H1 (cell line): ENCODE data around the gene CPPED1. TPM values are rescaled to one million over a fixed set of nuclear protein-coding genes. Genes with fewer than 3 reads are reported as not detected.

Experiments used
- CTCF ChIA-PET: fragments of 300-600 bp; sonication (Branson Sonifier 250); formaldehyde crosslinking; loops from one replicate; lab custom pipeline; 2021; ENCODE audit not compliant: partially characterized antibody; lab: Charles Lee
- POLR2A ChIA-PET: fragments of 300-600 bp; sonication (Branson Sonifier 250); formaldehyde crosslinking; loops from one replicate; lab custom pipeline; 2021; ENCODE audit warnings: inconsistent platforms; ENCODE audit not compliant: partially characterized antibody; lab: Charles Lee
- DNase-seq, 2 experiments: peaks; one replicate each; pipeline versions ENCODE4 v3.0.0 to v3.0.0-alpha.2; 2010 to 2022; ENCODE audit warnings: low spot score in 2 of 2, low read depth in 1 of 2, mixed read lengths in 1 of 2
- FAIRE-seq: peaks from 2 replicates; lab custom pipeline; 2011; peaks lifted over from hg19 to GRCh38; lab: Jason Lieb, UNC
- H2AFZ ChIP-seq: 2 replicates; pipeline ENCODE4 v1.8.1; 2012; ENCODE audit warnings: low read length, inconsistent platforms
- H2AK5ac ChIP-seq: 2 replicates; pipeline ENCODE4 v1.6.1; 2013; ENCODE audit warnings: low read depth, low read length
- H2BK120ac ChIP-seq: replicated peaks from 2 replicates; pipeline ENCODE3; 2013; ENCODE audit warnings: low read depth, low read length, inconsistent platforms
- H2BK12ac ChIP-seq: 2 replicates; pipeline ENCODE4 v1.6.1; 2013; ENCODE audit warnings: low read depth, low read length
- H2BK15ac ChIP-seq: 2 replicates; pipeline ENCODE4 v1.6.1; 2013; ENCODE audit warnings: low read length
- H2BK20ac ChIP-seq: 2 replicates; pipeline ENCODE4 v1.6.1; 2013; ENCODE audit warnings: low read length
- H2BK5ac ChIP-seq: 2 replicates; pipeline ENCODE4 v1.6.1; 2013; ENCODE audit warnings: low read depth, low read length
- H3K14ac ChIP-seq: 2 replicates; pipeline ENCODE4 v1.6.1; 2013; ENCODE audit warnings: inconsistent platforms; ENCODE audit not compliant: insufficient read length
- H3K18ac ChIP-seq: 2 replicates; pipeline ENCODE4 v1.6.1; 2013; ENCODE audit warnings: low read length; ENCODE audit errors: extremely low read depth
- H3K23ac ChIP-seq: 2 replicates; pipeline ENCODE4 v1.6.1; 2013; ENCODE audit warnings: inconsistent platforms; ENCODE audit not compliant: insufficient read length
- H3K23me2 ChIP-seq: 2 replicates; pipeline ENCODE4 v1.6.1; 2013; ENCODE audit warnings: low read depth, low read length
- H3K27ac ChIP-seq: 2 replicates; pipeline ENCODE4 v1.6.1; 2011; ENCODE audit warnings: low read depth, low read length, inconsistent platforms
- H3K27me3 ChIP-seq, 4 experiments: replicated peaks in 1 of 4; 1 replicate in 1 of 4; 2 replicates in 3 of 4; pipeline versions ENCODE4 v1.6.1 to v1.8.1; 2011 to 2013; ENCODE audit warnings: low read length in 3 of 4, mild to moderate bottlenecking in 3 of 4, inconsistent platforms in 2 of 4, mixed read lengths in 2 of 4, moderate library complexity in 1 of 4; ENCODE audit not compliant: control insufficient read depth in 3 of 4, insufficient read depth in 3 of 4; ENCODE audit errors: extremely low read depth in 1 of 4
- H3K36me3 ChIP-seq, 4 experiments: 2 replicates each; pipeline versions ENCODE4 v1.6.1 to v1.8.1; 2011 to 2013; ENCODE audit warnings: mild to moderate bottlenecking in 4 of 4, low read length in 3 of 4, moderate library complexity in 2 of 4, control low read depth in 1 of 4, inconsistent platforms in 1 of 4; ENCODE audit not compliant: insufficient read depth in 4 of 4, control insufficient read depth in 2 of 4
- H3K4ac ChIP-seq: replicated peaks from 2 replicates; pipeline ENCODE3; 2013; ENCODE audit warnings: low read length, low read depth, mixed read lengths, inconsistent platforms; ENCODE audit not compliant: insufficient read length
- H3K4me1 ChIP-seq, 4 experiments: replicated peaks in 1 of 4; 1 replicate in 1 of 4; 2 replicates in 3 of 4; pipeline versions ENCODE4 v1.6.1 to v1.8.1; 2011 to 2013; ENCODE audit warnings: low read length in 3 of 4, inconsistent platforms in 2 of 4, mixed read lengths in 1 of 4; ENCODE audit not compliant: insufficient read depth in 4 of 4, control insufficient read depth in 3 of 4
- H3K4me2 ChIP-seq, 2 experiments: 2 replicates each; pipeline versions ENCODE4 v1.6.1 to v1.8.1; 2011 to 2013; ENCODE audit warnings: low read depth in 2 of 2, low read length in 2 of 2, control low read depth in 1 of 2, inconsistent platforms in 1 of 2, mild to moderate bottlenecking in 1 of 2; ENCODE audit not compliant: insufficient read depth in 1 of 2
- H3K4me3 ChIP-seq, 4 experiments: fragments of 200-600, 300-600 bp in 1 of 4; sonication (generic), shearing (Covaris generic), sonication (Bioruptor Twin) in 1 of 4; 2 replicates each; pipeline versions ENCODE4 v1.5.1 to v1.8.1; 2011 to 2016; ENCODE audit warnings: low read length in 4 of 4, low read depth in 3 of 4, control low read depth in 2 of 4, inconsistent platforms in 2 of 4, mild to moderate bottlenecking in 2 of 4, mixed read lengths in 1 of 4, moderate library complexity in 1 of 4; ENCODE audit not compliant: insufficient read depth in 2 of 4; ENCODE audit errors: extremely low read depth in 1 of 4
- H3K56ac ChIP-seq: replicated peaks from 2 replicates; pipeline ENCODE3; 2013; ENCODE audit warnings: low read depth, mild to moderate bottlenecking, mixed read lengths, low read length, inconsistent platforms; ENCODE audit not compliant: insufficient read length
- H3K79me1 ChIP-seq: 2 replicates; pipeline ENCODE4 v1.6.1; 2013; ENCODE audit warnings: low read depth, low read length, control low read depth
- H3K79me2 ChIP-seq, 2 experiments: 2 replicates each; pipeline versions ENCODE4 v1.6.1 to v1.8.1; 2012 to 2013; ENCODE audit warnings: low read length in 2 of 2, mild to moderate bottlenecking in 2 of 2, inconsistent platforms in 1 of 2; ENCODE audit not compliant: insufficient read depth in 2 of 2, control insufficient read depth in 1 of 2
- H3K9ac ChIP-seq, 4 experiments: replicated peaks in 1 of 4; 1 replicate in 1 of 4; 2 replicates in 3 of 4; pipeline versions ENCODE4 v1.6.1 to v1.8.1; 2011 to 2013; ENCODE audit warnings: low read depth in 3 of 4, low read length in 3 of 4, control low read depth in 2 of 4, mild to moderate bottlenecking in 2 of 4, moderate library complexity in 2 of 4, inconsistent platforms in 1 of 4; ENCODE audit errors: extremely low read depth in 1 of 4
- H3K9me3 ChIP-seq, 2 experiments: 2 replicates each; pipeline versions ENCODE4 v1.6.1 to v1.8.1; 2012 to 2013; ENCODE audit warnings: mild to moderate bottlenecking in 2 of 2, moderate library complexity in 2 of 2, control low read depth in 1 of 2, inconsistent platforms in 1 of 2, low read depth in 1 of 2, low read length in 1 of 2, mixed read lengths in 1 of 2; ENCODE audit not compliant: insufficient read depth in 2 of 2
- H4K20me1 ChIP-seq, 2 experiments: replicated peaks in 1 of 2; 2 replicates each; pipeline versions ENCODE3 to v1.8.1; 2011 to 2013; ENCODE audit warnings: inconsistent platforms in 2 of 2, low read length in 2 of 2, mild to moderate bottlenecking in 1 of 2; ENCODE audit not compliant: insufficient read depth in 2 of 2, control insufficient read depth in 1 of 2
- H4K5ac ChIP-seq: 2 replicates; pipeline ENCODE4 v1.6.1; 2013; ENCODE audit warnings: low read length, low read depth, mixed read lengths, inconsistent platforms; ENCODE audit not compliant: insufficient read length
- H4K8ac ChIP-seq: 2 replicates; pipeline ENCODE4 v1.8.0; 2013; ENCODE audit warnings: mild to moderate bottlenecking, moderate library complexity, low read length, inconsistent platforms; ENCODE audit not compliant: insufficient read depth; ENCODE audit errors: extremely low read depth
- H4K91ac ChIP-seq: replicated peaks from 2 replicates; pipeline ENCODE3; 2013; ENCODE audit warnings: low read length, mixed read lengths, inconsistent platforms; ENCODE audit not compliant: insufficient read length
- BACH1 ChIP-seq: IDR thresholded peaks from 2 replicates; pipeline ENCODE4 v1.6.1; 2012; ENCODE audit warnings: low read length, improper control_type of control experiment
- CBX5 ChIP-seq: fragments of 300-800, 300-1000 bp; sonication (generic); IDR thresholded peaks from 2 replicates; pipeline ENCODE4 v1.7.1; 2016; ENCODE audit warnings: antibody characterized with exemption, low read length, low read depth
- CHD2 ChIP-seq: IDR thresholded peaks from 2 replicates; pipeline ENCODE4 v1.6.1; 2012; ENCODE audit warnings: low read length, improper control_type of control experiment
- E2F6 ChIP-seq: IDR thresholded peaks from 2 replicates; pipeline ENCODE4 v1.6.1; 2012; ENCODE audit warnings: inconsistent platforms
- KDM5A ChIP-seq: fragments of 200-600 bp; IDR thresholded peaks from 2 replicates; pipeline ENCODE4 v1.7.1; 2012; ENCODE audit warnings: mild to moderate bottlenecking, low read length, inconsistent platforms, mixed read lengths
- WGBS, 2 experiments: shearing (Covaris generic) in 1 of 2; methylation state at CpG; one replicate each; pipeline versions ENCODE4 v1.1.6 to v1.1.7; 2013 to 2015; ENCODE audit warnings: low lambda C conversion rate in 2 of 2, mixed read lengths in 2 of 2, inconsistent platforms in 1 of 2, low coverage in 1 of 2, missing lambda C conversion rate in 1 of 2; ENCODE audit not compliant: insufficient replicate concordance in 2 of 2, insufficient coverage in 1 of 2, insufficient read length in 1 of 2; ENCODE audit errors: extremely low coverage in 1 of 2, missing lambda C conversion rate in 1 of 2; 5-methylcytosine and 5-hydroxymethylcytosine counted together
- polyA plus RNA-seq, 7 experiments: library from polyadenylated mRNA; depleted of rRNA in 3 of 7; stranded (reverse) in 5 of 7; unstranded in 2 of 7; fragments of >200 nt in 5 of 7; fragments of 200-250 nt in 2 of 7; gene quantifications; 1 replicate in 5 of 7; 2 replicates in 1 of 7; 4 replicates in 1 of 7; pipeline versions ENCODE4 v1.2.1 to v1.2.3, GENCODE V29; 2011 to 2013; ENCODE audit warnings: missing spikeins in 2 of 7, mixed read lengths in 2 of 7
- total RNA-seq: library from RNA; stranded (reverse); fragmentation: NEBNext Ultra II Directional; extraction: Animal tissue kit (Norgen Biotek cat#: 25700); gene quantifications from 2 replicates; pipeline ENCODE4 v1.2.1, GENCODE V29; 2021
- TF ChIP-seq, protein P1 (sequence below): IDR thresholded peaks from 2 replicates; pipeline ENCODE4 v1.6.1; 2011; ENCODE audit warnings: low read depth, mild to moderate bottlenecking, low read length; ENCODE audit not compliant: insufficient read depth
- TF ChIP-seq, protein P2 (sequence below): IDR thresholded peaks from 2 replicates; pipeline ENCODE4 v1.6.1; 2012; ENCODE audit warnings: low read length, inconsistent platforms

CPPED1 gene
- total and polyA plus RNA-seq, 2 of the 8 experiments (the other 6 are each of a cell fraction or from before 2014, with no cell fraction given): 3.5 to 11.2 TPM

GRCh38 chr16:12629271-12629670 lies 174.4 kb downstream of the CPPED1 start:
- no peaks in the 10 kb centered on the region for H3K79me2 ChIP-seq
- CTCF ChIA-PET: no interaction called here
- TF ChIP-seq, protein P1, sequence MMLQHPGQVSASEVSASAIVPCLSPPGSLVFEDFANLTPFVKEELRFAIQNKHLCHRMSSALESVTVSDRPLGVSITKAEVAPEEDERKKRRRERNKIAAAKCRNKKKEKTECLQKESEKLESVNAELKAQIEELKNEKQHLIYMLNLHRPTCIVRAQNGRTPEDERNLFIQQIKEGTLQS: no peak
- TF ChIP-seq, protein P2, sequence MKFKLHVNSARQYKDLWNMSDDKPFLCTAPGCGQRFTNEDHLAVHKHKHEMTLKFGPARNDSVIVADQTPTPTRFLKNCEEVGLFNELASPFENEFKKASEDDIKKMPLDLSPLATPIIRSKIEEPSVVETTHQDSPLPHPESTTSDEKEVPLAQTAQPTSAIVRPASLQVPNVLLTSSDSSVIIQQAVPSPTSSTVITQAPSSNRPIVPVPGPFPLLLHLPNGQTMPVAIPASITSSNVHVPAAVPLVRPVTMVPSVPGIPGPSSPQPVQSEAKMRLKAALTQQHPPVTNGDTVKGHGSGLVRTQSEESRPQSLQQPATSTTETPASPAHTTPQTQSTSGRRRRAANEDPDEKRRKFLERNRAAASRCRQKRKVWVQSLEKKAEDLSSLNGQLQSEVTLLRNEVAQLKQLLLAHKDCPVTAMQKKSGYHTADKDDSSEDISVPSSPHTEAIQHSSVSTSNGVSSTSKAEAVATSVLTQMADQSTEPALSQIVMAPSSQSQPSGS: no peak
- TF ChIP-seq CBX5 (no peak), BACH1 (no peak), KDM5A (no peak), CHD2 (no peak), E2F6 (no peak)

More at GRCh38 chr16:12629271-12629670, 174.4 kb downstream of the CPPED1 start:
- H4K8ac ChIP-seq: no peak overlapping the region
- no peak overlapping the region for H3K4ac ChIP-seq
- H3K27me3 ChIP-seq: no peaks in the 10 kb centered on the region
- no peak overlapping the region for H4K91ac ChIP-seq
- no peaks in the 10 kb centered on the region for H3K79me1 ChIP-seq
- H2BK20ac ChIP-seq: no peak overlapping the region
- H3K23me2 ChIP-seq: no peaks in the 10 kb centered on the region
- H3K14ac ChIP-seq: no peak overlapping the region
- WGBS, 2 experiments: 100% methylated on average over 8 of the region's 9 CpGs; no CpG with 5 or more reads in 1 of the 2 experiments
- H2AK5ac ChIP-seq: no peak overlapping the region
- H3K23ac ChIP-seq: no peak overlapping the region
- H3K36me3 ChIP-seq: no peaks in the 10 kb centered on the region
- FAIRE-seq (no peak), DNase-seq (no peak)
- H3K27ac ChIP-seq: no peak overlapping the region
- no peak overlapping the region for H2BK5ac ChIP-seq
- no peak overlapping the region for H2BK12ac ChIP-seq
- H4K20me1 ChIP-seq: no peaks in the 10 kb centered on the region
- no peak overlapping the region for H2BK15ac ChIP-seq
- H2BK120ac ChIP-seq: no peak overlapping the region
- H3K4me1 ChIP-seq: no peaks in the 10 kb centered on the region
- no peaks in the 10 kb centered on the region for H3K9me3 ChIP-seq
- no peak overlapping the region for H3K9ac ChIP-seq
- no peak overlapping the region for H4K5ac ChIP-seq
- no peak overlapping the region for H3K4me2 ChIP-seq
- H3K4me3 ChIP-seq: no peak overlapping the region
- no peak overlapping the region for H2AFZ ChIP-seq
- no peak overlapping the region for H3K56ac ChIP-seq
- no peak overlapping the region for H3K18ac ChIP-seq
- POLR2A ChIA-PET: no interaction called here
